Upper lobe of left lung (tissue), 4 donors: ENCODE measurements around the gene ADIPOQ.

Source experiments
- EP300 ChIP-seq, 4 donors: sonication (generic); formaldehyde crosslinking; IDR thresholded peaks; one replicate each; pipeline ENCODE4 v1.5.1; 2017; ENCODE audit warnings: antibody characterized with exemption in 4 of 4, control low read depth in 2 of 4
- POLR2A ChIP-seq, 4 donors: fragments of 450-650 bp; IDR thresholded peaks; one replicate each; pipeline ENCODE4 v1.5.1; 2016 to 2017; ENCODE audit warnings: antibody characterized with exemption in 4 of 4, mild to moderate bottlenecking in 2 of 4
- POLR2AphosphoS5 ChIP-seq, 2 donors: sonication (generic); formaldehyde crosslinking; IDR thresholded peaks; one replicate each; pipeline ENCODE4 v1.5.1; 2017; ENCODE audit warnings: antibody characterized with exemption in 2 of 2
- TF ChIP-seq, protein P1 (sequence below), 6 experiments: fragments of 450-650 bp in 4 of 6; fragments of 200-600 bp in 2 of 6; sonication (generic) in 2 of 6; IDR thresholded peaks; one replicate each; pipeline ENCODE4 v1.5.1; 2016 to 2019; ENCODE audit warnings: antibody characterized with exemption in 6 of 6

DNA sequence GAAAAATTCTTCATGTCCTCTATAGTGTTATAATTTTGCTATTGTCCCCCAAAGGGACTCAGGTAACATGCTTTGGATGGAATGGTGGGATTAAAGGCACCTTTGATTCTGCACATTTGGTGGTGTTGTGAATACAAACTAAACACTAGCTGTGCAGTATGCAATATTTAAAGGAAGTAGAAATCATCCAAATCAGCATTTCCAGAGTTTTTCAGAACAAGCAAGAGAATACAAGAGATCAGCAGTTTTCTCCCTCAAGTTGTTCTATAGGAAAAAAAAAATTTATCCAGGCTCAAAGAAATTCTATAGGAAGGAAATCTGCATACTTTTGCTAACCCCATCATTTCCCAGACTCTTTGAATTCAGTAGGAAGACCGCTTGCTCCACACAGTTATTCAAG, 10.2 kb upstream of the ADIPOQ start:
- TF ChIP-seq POLR2AphosphoS5 (IDR thresholded peaks at IDR 0.05) (no peak), EP300 (IDR thresholded peaks at IDR 0.05) (no peak), POLR2A (IDR thresholded peaks at IDR 0.05) (no peak)
- TF ChIP-seq, protein P1, sequence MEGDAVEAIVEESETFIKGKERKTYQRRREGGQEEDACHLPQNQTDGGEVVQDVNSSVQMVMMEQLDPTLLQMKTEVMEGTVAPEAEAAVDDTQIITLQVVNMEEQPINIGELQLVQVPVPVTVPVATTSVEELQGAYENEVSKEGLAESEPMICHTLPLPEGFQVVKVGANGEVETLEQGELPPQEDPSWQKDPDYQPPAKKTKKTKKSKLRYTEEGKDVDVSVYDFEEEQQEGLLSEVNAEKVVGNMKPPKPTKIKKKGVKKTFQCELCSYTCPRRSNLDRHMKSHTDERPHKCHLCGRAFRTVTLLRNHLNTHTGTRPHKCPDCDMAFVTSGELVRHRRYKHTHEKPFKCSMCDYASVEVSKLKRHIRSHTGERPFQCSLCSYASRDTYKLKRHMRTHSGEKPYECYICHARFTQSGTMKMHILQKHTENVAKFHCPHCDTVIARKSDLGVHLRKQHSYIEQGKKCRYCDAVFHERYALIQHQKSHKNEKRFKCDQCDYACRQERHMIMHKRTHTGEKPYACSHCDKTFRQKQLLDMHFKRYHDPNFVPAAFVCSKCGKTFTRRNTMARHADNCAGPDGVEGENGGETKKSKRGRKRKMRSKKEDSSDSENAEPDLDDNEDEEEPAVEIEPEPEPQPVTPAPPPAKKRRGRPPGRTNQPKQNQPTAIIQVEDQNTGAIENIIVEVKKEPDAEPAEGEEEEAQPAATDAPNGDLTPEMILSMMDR (IDR thresholded peaks at IDR 0.05) = no peak
